Measurements from ENCODE around the gene BMPR1A. TPM values are rescaled to one million over a fixed set of nuclear protein-coding genes. Genes with fewer than 3 reads are reported as not detected.

BMPR1A gene
- polyA plus RNA-seq, 2 of the 4 experiments (the other 2 are of a cell fraction): 25.5 to 39.0 TPM

DNA sequence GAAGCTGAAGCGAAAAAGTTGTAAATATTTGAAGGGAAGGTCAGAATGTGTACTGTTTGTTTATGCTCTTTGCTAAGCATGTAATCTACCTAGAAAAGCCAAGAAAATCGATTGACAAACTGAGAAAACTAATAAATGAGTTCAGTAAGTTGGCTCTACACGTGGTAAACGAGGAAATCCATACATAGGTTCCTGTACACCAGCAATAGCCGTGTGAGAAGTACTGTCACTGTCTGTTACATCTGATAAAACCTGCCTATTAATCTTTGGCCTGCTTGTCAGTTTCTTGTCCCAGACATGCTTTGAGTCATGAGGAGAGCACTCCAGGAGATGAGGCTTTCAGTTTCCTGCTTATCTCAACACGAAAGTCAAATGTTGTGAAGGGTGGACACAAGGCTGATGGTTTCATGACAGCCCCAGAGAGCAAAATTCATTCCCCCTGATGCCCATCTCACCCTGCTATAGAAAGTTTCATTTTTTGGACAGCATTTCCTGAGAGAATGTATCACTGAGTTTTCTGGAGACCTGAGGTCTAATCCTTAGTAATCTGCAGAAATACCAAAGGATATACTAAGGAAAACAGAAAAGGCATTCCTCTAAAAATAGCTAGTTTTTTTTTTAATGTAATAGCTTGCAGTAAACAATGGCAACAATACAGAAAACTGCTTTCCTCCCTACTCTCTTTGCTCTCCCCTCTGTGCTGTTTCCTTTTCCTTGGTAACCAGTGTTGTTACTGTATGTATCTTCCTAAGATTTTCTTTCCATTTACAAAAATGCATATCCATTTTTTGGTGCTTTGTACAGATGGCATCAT is 18.8 kb downstream of the BMPR1A start:
- Histone ChIP-seq H3K4me3 (no peak overlapping the region), H3K27ac (peak overlapping the region in 1 of 2 experiments; percentile 50; a peak in 2 of 6 replicates), H3K9me3 (no peaks in the 10 kb centered on the region), H3K4me2 (peak overlapping the region; percentile 52), H3K4me1 (peaks cover 22% of the 10 kb centered on the region)
- ATAC-seq (peak; percentile 76 to 84; a peak in 5 of 6 replicates), FAIRE-seq (no peak), DNase-seq (ENCODE audit: low read depth in 1 of 2, low spot score in 1 of 2) (peak in 1 of 2 experiments; percentile 29)
- 31% methylated on average over 6 of the region's 6 CpGs for WGBS (ENCODE audit: missing lambda C conversion rate)
- ChIA-PET POLR2A (interaction anchor here (0.6 to 1.2 kb wide), 2 partner anchors 15 to 19 kb away, joined by 5 to 7 read pairs; partner anchors contain the start of gene BMPR1A), CTCF (interaction anchor here (0.8 kb wide), 2 partner anchors 12 to 85 kb away, joined by 3 read pairs; no protein-coding TSS in a partner anchor)
- TF ChIP-seq HOXB5 (CRISPR knock-in tag; IDR thresholded peaks at IDR 0.05) (peak; percentile 36; the same call in 1 of the 2 replicates), HOXA7 (CRISPR knock-in tag; IDR thresholded peaks at IDR 0.05) (no peak)

DNA sequence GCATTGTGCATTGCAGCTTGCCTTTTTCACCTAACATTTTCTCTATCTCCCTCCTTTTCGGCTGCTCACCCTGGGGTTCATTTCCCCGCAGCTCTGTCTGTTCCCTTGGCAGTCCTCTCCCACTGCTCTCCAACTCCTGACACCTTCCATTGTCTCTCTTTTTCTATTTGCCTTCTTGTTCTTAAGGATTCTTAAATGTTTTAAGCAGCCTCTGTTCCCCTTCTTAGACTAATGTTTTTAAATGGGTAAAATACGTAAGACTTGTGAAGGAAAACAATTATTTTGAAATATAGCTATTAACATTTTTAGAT is 19.4 kb downstream of the BMPR1A start:
- Histone ChIP-seq H3K4me3 (no peak overlapping the region), H3K4me1 (peaks cover 21% of the 10 kb centered on the region), H3K27ac (peak overlapping the region in 1 of 2 experiments; percentile 50; a peak in 2 of 6 replicates), H3K9me3 (no peaks in the 10 kb centered on the region), H3K4me2 (no peak overlapping the region)
- CTCF ChIA-PET: interaction anchor here (0.8 kb wide), 2 partner anchors 13 to 84 kb away, joined by 3 read pairs; no protein-coding TSS in a partner anchor
- ATAC-seq: 0 out of 6 replicates have a peak, but pooled peaks of 1 of the 2 experiments have one; percentile 19
- TF ChIP-seq PHF8 (IDR thresholded peaks at IDR 0.05; ENCODE audit: borderline replicate concordance, low read depth): no peak
- no peak for TF ChIP-seq EHMT2 (IDR thresholded peaks at IDR 0.05; ENCODE audit: low read depth)
- TF ChIP-seq, protein P1, sequence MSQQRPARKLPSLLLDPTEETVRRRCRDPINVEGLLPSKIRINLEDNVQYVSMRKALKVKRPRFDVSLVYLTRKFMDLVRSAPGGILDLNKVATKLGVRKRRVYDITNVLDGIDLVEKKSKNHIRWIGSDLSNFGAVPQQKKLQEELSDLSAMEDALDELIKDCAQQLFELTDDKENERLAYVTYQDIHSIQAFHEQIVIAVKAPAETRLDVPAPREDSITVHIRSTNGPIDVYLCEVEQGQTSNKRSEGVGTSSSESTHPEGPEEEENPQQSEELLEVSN (IDR thresholded peaks at IDR 0.05; ENCODE audit: borderline replicate concordance, low read depth): no peak
- no peak for TF ChIP-seq CHD4 (IDR thresholded peaks at IDR 0.05; ENCODE audit: borderline replicate concordance)
- TF ChIP-seq RAD21 (conservative IDR thresholded peaks at IDR 0.05 in 1 of 2, IDR thresholded peaks at IDR 0.05 in 1 of 2): no peak
- TF ChIP-seq, protein P2, sequence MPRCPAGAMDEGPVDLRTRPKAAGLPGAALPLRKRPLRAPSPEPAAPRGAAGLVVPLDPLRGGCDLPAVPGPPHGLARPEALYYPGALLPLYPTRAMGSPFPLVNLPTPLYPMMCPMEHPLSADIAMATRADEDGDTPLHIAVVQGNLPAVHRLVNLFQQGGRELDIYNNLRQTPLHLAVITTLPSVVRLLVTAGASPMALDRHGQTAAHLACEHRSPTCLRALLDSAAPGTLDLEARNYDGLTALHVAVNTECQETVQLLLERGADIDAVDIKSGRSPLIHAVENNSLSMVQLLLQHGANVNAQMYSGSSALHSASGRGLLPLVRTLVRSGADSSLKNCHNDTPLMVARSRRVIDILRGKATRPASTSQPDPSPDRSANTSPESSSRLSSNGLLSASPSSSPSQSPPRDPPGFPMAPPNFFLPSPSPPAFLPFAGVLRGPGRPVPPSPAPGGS (IDR thresholded peaks at IDR 0.05): no peak
- no peak for TF ChIP-seq PBX3 (IDR thresholded peaks at IDR 0.05)
- TF ChIP-seq RARB (CRISPR knock-in tag; IDR thresholded peaks at IDR 0.05): no peak
- no peak for TF ChIP-seq FOXS1 (CRISPR knock-in tag; IDR thresholded peaks at IDR 0.05)
- TF ChIP-seq, protein P3, sequence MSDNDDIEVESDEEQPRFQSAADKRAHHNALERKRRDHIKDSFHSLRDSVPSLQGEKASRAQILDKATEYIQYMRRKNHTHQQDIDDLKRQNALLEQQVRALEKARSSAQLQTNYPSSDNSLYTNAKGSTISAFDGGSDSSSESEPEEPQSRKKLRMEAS (IDR thresholded peaks at IDR 0.05): no peak
- TF ChIP-seq RFX5 (IDR thresholded peaks at IDR 0.05): no peak
- TF ChIP-seq, protein P4, sequence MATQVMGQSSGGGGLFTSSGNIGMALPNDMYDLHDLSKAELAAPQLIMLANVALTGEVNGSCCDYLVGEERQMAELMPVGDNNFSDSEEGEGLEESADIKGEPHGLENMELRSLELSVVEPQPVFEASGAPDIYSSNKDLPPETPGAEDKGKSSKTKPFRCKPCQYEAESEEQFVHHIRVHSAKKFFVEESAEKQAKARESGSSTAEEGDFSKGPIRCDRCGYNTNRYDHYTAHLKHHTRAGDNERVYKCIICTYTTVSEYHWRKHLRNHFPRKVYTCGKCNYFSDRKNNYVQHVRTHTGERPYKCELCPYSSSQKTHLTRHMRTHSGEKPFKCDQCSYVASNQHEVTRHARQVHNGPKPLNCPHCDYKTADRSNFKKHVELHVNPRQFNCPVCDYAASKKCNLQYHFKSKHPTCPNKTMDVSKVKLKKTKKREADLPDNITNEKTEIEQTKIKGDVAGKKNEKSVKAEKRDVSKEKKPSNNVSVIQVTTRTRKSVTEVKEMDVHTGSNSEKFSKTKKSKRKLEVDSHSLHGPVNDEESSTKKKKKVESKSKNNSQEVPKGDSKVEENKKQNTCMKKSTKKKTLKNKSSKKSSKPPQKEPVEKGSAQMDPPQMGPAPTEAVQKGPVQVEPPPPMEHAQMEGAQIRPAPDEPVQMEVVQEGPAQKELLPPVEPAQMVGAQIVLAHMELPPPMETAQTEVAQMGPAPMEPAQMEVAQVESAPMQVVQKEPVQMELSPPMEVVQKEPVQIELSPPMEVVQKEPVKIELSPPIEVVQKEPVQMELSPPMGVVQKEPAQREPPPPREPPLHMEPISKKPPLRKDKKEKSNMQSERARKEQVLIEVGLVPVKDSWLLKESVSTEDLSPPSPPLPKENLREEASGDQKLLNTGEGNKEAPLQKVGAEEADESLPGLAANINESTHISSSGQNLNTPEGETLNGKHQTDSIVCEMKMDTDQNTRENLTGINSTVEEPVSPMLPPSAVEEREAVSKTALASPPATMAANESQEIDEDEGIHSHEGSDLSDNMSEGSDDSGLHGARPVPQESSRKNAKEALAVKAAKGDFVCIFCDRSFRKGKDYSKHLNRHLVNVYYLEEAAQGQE (IDR thresholded peaks at IDR 0.05): no peak
- TF ChIP-seq CHD2 (IDR thresholded peaks at IDR 0.05; ENCODE audit: low read length, partially characterized antibody): no peak
- TF ChIP-seq, protein P5, sequence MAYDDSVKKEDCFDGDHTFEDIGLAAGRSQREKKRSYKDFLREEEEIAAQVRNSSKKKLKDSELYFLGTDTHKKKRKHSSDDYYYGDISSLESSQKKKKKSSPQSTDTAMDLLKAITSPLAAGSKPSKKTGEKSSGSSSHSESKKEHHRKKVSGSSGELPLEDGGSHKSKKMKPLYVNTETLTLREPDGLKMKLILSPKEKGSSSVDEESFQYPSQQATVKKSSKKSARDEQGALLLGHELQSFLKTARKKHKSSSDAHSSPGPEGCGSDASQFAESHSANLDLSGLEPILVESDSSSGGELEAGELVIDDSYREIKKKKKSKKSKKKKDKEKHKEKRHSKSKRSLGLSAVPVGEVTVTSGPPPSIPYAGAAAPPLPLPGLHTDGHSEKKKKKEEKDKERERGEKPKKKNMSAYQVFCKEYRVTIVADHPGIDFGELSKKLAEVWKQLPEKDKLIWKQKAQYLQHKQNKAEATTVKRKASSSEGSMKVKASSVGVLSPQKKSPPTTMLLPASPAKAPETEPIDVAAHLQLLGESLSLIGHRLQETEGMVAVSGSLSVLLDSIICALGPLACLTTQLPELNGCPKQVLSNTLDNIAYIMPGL (CRISPR knock-in tag; IDR thresholded peaks at IDR 0.05; ENCODE audit: borderline replicate concordance): no peak
- no peak for TF ChIP-seq SREBF2 (IDR thresholded peaks at IDR 0.05)
- TF ChIP-seq BHLHE40 (IDR thresholded peaks at IDR 0.05; ENCODE audit: low read depth, low read length): no peak
- no peak for TF ChIP-seq TFCP2L1 (CRISPR knock-in tag; IDR thresholded peaks at IDR 0.05)
- TF ChIP-seq CTCF (IDR thresholded peaks at IDR 0.05): no peak
- FAIRE-seq: no peak
- WGBS (ENCODE audit: missing lambda C conversion rate): 88% methylated on average over 3 of the region's 3 CpGs
- POLR2A ChIA-PET: interaction anchor here (1.2 kb wide), 1 partner anchor 20 kb away, joined by 7 read pairs; the partner anchor contains the start of gene BMPR1A
- no peak for DNase-seq (ENCODE audit: low read depth in 1 of 2, low spot score in 1 of 2)
